IPS-NIHi7 (cell line): Measurements from ENCODE around the gene ADGRB2.

Experiments used
- DNase-seq: peaks from one replicate; pipeline ENCODE4 v3.0.0; 2012; ENCODE audit warnings: mixed read lengths; ENCODE audit errors: extremely low spot score

ADGRB2 gene

DNA sequence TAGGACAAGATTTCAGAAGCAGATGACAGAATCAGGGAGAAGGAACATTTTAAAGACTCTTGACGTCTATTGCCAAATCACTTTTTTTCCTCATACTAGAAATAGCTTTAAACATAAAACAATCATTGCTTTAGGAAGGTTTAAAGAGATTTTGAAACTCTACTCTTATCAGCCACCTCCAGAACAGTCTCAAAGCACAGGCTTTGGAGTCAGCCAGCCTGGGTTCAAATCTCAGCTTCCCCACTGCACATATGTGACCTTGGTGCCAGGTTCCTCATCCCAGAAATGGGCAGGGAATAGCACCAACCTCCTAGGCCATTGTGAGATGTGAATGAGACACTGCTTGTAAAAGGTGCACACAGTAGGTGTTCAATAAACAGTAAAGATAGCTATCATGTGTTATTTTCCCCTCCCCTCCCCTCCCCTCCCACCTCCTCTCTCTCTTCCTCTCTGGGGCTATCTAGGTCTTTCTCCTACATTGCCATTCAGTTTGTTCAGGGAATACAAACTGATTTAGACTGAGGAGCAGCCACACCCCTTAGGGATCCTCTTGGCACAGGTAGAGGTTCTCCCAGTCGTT is 31.0 kb upstream of the ADGRB2 start:
- DNase-seq: no peak

DNA sequence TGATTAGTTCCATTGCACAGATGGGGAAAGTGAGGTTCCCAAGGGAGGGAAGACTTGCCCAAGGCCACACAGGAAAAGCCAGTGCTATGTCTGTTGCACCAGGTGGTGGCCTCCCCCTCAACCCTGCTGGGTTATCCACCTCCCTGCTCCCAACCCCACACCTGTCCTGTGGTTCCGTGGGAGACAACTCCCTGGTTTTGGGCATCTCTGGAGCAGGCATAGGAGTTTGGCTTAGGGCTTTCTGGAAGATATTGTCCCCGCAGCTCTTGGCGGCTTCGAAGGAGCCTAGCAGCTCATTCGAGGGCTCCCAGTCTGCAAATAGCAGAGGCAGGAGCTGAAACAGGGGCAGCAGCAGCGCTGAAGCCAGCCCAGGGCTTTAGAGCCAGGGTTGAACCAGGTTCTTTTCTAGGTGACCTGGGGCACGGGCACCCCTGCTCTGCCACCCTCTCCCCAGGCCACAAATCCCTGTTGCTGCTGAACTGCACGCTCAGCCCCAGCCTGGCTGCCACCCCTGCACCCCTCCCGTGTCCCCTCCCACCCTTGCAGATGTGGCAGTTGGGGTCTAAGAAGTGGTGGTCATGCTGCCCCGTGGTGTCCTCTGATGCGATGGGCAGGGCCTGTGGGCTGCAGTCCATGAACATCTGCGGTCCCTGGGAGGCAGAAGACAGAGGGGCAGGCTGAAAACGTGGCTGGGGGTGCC is 29.6 kb upstream of the ADGRB2 start:
- DNase-seq: no peak

DNA sequence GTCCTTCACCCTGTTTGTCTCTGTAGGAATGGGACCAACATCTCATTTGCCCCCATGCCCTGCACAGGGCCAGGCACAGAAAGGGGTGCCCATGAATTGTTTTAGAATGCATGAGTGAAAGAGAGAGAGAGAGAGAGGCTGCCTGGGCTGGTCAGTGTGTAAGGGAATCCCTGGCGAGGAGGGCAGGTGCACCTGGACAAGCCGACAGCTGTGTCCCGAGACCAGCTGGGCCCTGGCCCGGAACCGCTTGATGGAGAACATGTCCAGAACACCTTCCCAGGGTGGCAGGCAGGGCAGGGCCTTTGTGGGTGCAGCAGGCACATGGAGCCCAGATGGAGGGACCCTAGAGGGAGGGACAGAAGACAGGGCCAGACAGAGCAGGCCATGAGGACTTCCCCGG is 28.9 kb upstream of the ADGRB2 start:
- DNase-seq: no peak

DNA sequence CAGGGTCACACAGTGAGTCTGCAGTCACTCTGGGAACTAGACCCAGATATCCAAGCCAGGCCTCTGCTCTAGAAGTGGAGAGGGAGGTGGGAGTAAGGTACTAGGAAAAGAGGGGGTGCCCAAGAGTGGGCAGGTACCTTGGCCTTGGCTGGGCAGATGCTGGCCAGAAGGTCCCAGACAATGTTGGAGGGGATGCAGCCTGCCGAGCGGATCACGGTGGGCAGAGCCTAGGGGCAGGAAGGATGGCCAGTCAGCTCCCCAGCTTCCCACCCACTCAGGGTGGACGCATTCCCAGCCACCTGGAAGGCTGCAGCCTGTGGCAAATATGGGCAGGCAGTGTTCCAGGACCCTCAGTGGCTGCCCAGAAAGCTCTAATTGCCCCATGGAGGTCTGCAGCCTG is 28.4 kb upstream of the ADGRB2 start:
- DNase-seq: no peak

DNA sequence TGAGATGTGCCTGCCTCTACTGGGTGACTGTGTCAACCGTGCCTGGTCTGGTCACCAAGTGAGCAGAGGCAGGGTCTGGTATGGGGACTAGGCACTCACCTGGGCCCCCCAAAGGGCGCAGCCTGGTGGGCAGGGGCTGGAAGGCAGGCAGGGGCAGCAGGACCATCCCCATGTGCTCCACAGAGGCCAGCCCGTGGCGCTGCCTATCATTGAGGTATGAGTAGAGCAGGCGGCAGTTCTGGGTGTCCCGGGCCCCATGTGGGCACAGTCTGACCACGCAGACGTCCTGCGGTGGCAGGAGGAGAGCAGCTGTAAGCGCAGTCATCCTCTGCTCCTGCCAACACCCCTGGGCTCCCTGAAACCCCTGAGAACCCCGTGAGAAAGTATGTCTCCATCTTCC is 28.0 kb upstream of the ADGRB2 start:
- no peak for DNase-seq

DNA sequence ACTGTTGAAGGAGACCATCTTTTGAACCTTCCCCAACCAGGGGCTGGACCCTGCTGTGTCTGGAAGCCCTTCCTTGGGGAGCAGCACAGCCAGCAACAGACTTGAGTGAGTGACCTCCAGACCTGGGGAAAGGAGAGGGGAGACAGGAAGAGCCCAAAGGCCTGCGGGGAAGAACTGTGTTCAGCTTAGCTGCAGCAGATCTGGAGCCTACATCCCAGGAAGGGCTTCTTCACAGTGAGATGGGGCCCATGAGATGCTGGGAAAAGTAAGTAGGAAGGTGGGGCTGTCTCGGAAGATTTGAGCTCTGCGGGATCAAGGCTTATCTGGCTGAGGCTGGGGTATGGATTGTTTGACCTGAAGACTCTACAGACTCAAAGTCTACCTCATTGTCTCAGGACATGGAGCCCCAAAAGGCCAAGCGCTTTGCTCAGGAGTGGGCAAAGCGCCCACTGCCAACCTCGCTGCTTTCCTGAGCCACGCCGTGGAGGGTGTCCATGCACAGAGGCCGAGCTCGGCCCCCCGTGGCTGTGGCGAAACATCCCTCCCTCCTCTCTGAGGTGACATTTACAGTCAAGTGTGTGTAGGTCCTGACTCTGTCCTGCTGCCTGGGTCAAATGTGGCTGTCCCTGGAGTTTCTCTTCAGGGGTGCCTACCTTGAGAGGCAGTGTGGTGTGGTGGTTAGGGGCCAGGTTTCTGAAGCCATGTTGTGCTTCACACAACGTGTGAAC is 27.2 kb upstream of the ADGRB2 start:
- no peak for DNase-seq

DNA sequence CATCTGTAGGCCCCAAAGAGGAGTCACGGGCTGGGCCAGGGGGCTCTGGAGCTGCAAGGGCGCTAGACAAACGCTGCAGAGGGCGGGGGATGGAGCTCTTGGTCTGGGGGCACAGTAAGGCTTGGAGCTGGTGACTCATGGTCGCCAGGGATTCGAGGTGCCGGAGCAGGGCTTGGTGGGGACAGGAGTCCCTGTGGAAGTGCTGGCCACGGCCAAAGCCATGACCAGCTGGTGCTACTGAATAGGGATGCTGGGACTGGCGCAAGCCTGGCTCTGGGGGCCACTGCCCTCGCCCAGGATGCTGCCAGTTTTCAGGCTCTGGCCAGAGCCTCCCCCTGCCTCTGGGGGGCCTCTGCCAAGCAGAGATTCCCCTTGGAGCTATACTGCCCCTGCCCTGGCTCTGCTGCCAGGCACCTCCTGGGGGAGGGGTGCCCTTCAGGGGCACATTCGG is 26.5 kb upstream of the ADGRB2 start:
- no peak for DNase-seq

DNA sequence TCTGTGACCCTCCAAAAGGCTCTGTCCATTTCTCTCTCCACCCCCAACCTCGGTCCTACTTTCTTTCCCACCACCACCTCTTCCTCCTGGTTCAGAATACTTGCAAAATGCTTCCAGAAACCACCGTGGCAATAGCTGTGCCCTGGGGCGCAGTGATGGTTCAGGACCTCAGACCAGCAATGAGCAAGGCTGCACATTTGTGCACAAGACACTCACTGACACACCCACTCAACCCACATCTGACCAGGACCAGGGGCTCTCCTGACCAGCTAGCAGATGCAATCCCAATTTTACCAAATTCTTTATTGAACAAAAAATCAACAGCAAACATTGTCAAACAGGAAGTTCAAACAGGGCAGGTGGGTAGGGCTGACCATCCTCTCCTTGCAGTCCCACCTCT is 26.0 kb upstream of the ADGRB2 start:
- no peak for DNase-seq

DNA sequence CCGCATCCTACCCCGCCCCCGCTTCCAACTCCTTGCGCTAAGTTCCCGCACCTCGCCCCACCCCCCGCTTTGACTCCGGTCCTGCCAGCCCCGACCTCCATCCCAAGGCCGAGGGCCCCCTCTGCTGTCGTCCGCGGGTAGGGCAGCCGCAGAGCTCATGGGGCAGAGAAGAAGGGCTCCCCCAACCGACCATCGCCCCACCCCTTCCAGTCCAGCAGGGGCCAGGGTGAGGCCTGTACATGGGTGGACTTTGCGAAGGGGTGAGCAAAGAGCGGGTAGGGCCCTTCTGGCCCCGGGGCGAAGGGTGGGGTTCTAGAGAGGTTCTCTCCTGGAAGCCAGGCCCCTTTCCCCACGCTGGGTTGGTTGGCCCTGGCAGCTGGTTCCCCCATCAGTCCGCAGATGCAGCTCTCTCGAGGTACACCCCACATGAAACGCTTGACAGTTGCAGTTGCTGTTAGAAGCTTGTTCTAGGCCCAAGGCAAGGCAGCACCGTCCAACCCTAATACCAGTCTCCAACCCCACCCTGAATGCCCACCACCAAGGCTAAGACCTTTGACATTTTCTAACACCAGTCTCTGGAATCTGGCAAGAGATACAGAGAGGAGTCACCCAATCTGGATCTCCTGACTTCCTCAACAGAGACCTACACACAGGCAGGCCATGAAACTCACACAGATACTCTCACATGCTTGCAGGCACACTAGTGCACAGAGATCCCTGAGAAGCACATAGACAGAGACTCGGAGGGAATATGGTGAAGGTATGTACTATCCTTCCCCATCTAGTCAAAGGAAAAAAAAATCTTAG is 25.3 kb upstream of the ADGRB2 start:
- DNase-seq: peak; percentile 99

DNA sequence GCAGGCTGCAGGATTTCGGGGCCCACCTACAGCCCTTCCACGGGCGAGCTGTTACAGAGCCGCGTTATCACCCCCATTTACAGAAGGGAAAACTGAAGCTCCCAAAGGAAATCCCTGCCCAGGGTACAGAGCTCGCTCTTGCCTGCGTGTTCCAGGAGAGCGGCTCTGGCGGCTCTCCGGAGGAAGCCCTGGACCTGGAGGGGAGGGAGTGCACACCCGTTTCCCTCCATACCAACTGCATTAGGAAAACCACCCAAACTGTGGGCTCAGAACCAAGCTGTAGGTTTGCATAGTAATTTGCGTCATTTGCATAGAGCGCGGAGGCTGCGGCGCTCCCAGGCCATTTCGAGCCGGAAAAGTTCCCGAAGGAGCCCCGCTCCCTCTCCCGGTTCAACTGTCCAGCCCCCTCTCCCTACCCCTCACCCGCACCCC is 24.7 kb upstream of the ADGRB2 start:
- DNase-seq: no peak

DNA sequence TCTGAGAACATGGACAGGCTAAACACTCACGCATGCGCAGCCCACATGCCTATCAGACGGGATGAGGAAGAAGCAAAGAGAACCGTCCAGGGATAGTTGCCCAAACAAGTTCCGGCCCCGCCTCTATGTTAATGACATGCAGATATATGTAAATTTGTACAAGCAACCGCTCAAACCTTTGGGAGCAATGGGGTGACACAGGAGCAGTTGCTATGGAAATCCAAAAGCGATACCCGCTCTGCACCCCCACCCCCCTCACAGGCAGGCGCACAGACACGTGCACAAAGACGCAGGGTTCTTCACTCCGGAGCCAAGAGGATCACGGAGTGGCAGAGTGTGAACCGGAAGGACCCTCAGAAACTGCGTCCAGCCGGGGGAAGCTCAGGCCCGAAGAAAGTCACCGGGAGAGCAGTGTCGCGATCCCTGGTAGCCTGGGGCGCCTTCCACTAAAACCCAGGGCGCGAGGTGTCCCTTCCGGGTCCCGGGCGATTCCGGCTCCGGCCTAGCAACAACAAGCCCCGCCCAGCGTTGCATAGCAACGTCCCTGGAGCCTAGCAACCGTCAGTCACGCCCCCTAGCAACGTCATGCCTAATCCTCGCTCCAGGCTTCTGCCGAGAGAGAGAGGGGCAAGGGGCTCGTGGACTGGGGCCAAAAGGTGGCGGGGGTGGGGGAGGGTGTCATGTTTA is 24.1 kb upstream of the ADGRB2 start:
- peak; percentile 96 for DNase-seq

DNA sequence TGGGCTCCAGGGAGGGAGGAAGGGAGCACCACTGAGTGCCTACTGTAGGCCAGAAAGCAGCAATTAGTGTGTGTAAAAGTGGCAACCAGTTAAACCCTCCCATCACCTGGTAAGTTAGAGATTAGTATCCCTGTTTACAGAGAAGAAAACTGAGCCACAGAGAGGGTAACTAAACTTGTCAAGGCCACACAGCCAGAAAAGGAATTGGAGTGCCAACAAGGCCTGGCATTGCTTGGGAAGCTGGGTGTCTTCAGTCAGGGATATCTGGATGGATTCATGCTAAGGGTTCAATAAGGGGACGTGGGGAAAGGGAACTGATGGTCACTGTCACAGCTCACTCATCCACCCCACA is 23.6 kb upstream of the ADGRB2 start:
- DNase-seq: no peak

DNA sequence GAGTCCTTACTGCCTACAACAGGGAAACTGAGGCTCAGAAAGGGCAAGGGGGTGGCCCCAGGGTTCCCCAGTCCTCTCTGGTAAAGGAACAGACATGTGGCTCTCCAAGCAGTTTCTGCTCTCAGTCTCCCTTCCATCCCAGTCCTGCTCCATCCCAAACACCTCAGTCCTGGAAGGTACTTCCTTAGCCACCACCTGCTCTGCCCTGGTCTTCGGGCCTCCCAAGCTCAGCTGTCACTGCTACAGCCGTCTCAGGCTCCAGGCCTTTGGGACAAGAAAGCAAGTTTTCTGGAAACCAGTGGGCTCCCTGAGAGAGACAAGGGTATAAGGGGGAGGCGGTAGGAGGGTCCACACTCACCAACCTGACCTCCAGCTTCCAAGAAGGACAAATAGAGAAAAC is 23.1 kb upstream of the ADGRB2 start:
- no peak for DNase-seq

DNA sequence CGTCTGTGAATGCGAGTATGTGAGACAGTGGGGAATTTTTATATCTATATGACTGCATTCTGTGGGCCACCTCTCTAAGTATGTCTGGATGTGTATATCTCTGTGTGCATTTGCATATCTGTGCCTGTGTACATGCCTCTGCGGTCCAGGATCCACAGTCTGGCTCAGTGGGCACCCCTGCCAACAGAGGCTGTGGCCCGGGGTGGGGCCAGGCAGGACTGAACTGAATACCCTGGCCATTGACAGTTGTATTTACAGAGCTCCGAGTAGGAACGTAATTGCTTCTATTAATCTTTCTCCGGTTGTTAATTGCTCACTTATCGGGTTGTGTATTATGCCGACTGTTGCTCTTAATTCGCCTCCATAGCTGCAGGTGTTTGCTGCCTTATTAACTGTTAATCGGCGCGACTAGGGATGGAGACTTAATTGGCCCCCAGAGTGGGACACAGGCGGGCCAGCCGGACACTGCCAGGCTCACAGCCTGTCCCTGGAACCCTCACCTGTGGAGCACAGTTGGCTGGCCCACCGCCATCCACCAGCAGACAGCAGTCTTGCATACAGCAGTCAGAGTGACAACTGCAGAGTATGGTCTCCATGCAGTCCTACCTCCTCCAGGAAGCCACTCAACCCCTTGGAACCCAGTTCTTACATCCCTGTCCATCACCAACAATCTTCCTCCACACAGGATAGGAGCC is 22.4 kb upstream of the ADGRB2 start:
- no peak for DNase-seq

DNA sequence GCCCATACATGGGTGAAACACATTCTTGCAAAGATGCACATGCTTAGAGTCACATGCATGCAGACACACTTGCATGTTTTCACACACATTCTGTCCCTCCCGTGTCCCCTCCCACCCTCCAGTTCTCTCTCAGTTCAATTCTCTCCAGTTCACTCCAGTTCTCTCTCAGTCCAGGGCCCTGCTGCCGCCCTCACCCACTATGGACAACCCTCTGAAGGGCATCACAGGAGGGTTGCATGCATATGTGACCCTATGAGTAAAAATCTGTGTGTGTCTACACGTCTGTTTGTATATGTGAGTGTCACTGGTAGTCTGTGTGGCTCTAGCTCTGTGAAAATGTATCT is 21.8 kb upstream of the ADGRB2 start:
- DNase-seq: no peak

DNA sequence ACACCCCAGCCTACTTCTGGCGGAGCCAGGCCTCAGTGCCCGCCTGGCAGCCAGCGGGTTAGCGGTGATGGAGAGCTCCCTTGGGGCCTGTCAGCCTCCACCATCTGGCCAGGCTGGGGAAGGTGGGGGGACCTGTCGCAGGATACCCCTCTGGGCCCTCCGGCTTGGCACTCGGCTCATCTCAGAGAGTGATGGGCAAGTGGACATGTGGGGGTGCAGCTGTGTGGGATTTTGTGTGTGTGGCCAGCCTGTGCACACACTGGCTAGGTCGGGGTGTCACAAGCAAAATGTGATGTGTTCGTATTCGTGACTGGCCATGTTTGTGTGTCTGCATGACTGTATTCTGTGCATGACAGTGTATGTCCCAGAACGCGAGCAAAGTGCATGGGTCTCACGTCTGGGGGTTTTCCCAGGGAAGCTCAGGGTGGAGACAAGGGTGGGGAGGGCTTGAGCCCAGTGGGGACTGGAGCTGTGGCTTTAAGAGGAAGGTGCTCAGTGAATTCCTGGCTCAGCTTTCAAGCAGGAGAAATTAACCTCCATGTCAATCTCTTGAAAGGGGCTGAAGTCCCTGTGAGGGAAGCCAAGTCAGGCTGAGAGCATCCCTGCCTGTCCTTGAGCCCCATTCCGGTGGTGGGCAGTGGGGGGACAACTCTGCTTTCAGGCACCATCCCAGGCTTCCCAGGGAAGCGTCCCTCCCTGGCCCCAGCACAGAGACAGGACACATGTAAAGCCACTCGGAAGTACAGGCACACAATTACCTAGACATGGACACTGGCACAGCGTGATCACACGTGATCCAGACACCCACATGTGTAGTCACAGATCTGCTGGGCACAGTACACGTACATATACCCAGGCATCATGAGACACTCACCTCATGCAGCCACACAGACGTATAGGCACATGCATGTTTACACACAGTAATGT is 21.1 kb upstream of the ADGRB2 start:
- no peak for DNase-seq

DNA sequence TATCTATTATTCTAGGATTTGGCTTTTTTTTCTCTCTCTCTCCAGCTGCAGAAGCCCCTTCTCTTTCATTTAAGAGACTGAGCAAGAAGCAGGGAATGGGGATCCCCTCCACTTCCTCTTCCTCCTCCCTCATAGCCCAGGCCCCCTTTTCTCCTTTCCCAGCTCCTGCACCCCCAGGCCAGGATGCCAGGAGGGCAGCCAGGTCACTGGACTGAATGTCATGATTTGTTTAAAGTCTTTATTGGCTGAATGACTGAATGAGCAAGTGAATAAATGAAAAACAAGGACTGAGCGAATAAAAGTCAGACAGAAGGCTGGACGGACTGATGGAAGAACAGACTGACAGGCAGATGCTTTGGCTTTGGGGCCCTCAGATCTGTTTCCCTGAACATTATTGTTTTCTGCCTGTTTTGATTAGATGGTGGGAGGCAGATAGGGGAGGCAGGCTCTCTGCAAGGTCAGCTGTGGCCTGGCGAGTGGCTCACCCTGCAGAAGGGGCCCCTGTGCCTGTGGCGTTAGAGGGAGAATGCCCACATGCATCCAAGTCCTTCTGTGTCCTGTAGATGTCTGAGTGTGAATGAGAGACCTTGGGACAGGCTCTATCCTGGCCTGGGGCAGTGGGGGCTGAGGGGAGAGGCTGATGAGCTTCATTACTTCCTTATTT is 20.3 kb upstream of the ADGRB2 start:
- no peak for DNase-seq

DNA sequence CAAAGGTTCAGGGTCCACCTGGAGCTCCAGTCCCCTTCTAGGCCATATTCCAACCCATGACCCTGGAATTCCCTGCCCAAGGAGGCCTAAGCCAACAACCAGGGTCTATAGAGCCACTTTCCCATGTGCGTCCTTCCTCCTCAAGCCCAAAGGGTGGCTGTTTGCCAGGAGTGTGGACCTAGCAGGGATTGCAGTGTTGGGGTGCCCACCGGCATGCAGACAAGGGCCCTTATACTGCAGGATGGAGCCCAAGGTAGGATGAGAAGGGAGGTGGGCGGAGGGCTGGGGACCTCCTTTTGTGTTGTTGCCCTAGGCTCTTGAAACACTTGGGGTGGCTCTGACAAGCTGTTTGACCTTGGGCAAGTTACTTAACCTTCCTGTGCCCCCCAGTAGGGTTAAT is 19.7 kb upstream of the ADGRB2 start:
- no peak for DNase-seq
